SK-N-MC (cell line): ENCODE results near the gene DGKH.

Experiments used
- EZH2 ChIP-seq: fragments of 200-600 bp; sonication (generic); IDR thresholded peaks from one replicate; pipeline ENCODE4 v1.6.1; 2017; ENCODE audit warnings: antibody characterized with exemption
- POLR2AphosphoS5 ChIP-seq: IDR thresholded peaks from 2 replicates; pipeline ENCODE4 v1.6.1; 2012; ENCODE audit warnings: mild to moderate bottlenecking, low read depth, low read length, borderline replicate concordance

GRCh38 chr13:42271337-42272114 lies 223.1 kb downstream of the DGKH start:
- TF ChIP-seq EZH2 (no peak), POLR2AphosphoS5 (peak; percentile 44; the same call in 1 of the 2 replicates)
